GM13976 (cell line): Measurements from ENCODE around the gene KLK2.

Experiments used
- DNase-seq: peaks from one replicate; pipeline ENCODE4 v3.0.0; 2012; ENCODE audit warnings: low spot score
- CTCF ChIP-seq: IDR thresholded peaks from 2 replicates; pipeline ENCODE4 v1.5.1; 2012; ENCODE audit warnings: borderline replicate concordance, mild to moderate bottlenecking; ENCODE audit not compliant: insufficient read depth; ENCODE audit errors: extremely low read depth, missing control alignments, control extremely low read depth
- in situ Hi-C: fragments of 300-500 bp; cut with MboI; formaldehyde crosslinking; loops from one replicate; pipeline ENCODE4 v1.12.0; 2022; ENCODE audit warnings: low sequenced_read_pairs, mixed read lengths, inconsistent platforms; ENCODE audit not compliant: unreplicated experiment

KLK2 gene

GRCh38 chr19:50873056-50873455, at the start of gene KLK2:
Gene KLK2 (plus strand): TSS chr19:50873439. CDS start chr19:50873474, 35 bp downstream.
- no peak for DNase-seq
- no peak for TF ChIP-seq CTCF
- in situ Hi-C loops, result no loop called here

- in situ Hi-C loops, result no loop called here
- TF ChIP-seq CTCF, result no peak
- DNase-seq, result no peak
These were observed 46.6 kb upstream of the KLK2 start for GRCh38 chr19:50826492-50827240.

- TF ChIP-seq CTCF, result no peak
- in situ Hi-C loops, result no loop called here
These were observed 45.8 kb upstream of the KLK2 start for GRCh38 chr19:50827476-50827875.

GRCh38 chr19:50829801-50830200, 43.4 kb upstream of the KLK2 start:
- in situ Hi-C loops, result no loop called here
- no peak for TF ChIP-seq CTCF
- DNase-seq, result no peak

More at GRCh38 chr19:50827476-50827875, 45.8 kb upstream of the KLK2 start:
- no peak for DNase-seq

GRCh38 chr19:50830266-50831025, 42.8 kb upstream of the KLK2 start:
- no peak for TF ChIP-seq CTCF
- DNase-seq, result no peak
- in situ Hi-C loops, result no loop called here

GRCh38 chr19:50831026-50831396, 42.2 kb upstream of the KLK2 start:
- TF ChIP-seq CTCF, result no peak
- in situ Hi-C loops, result no loop called here
- DNase-seq, result no peak

- DNase-seq, result no peak
- no peak for TF ChIP-seq CTCF
- in situ Hi-C loops, result no loop called here
These were observed 40.6 kb upstream of the KLK2 start for GRCh38 chr19:50832666-50833065.
